Middle frontal gyrus (tissue), 1 donor: Measurements from ENCODE around the gene ZNF331.

ENCODE experiments used
- DNase-seq: peaks from one replicate; pipeline ENCODE4 v3.0.0-alpha.2; 2015; ENCODE audit warnings: low spot score; ENCODE audit errors: extremely low spot score

The ZNF331 gene

GRCh38 chr19:53626486-53626885 is 88.5 kb downstream of the ZNF331 start:
- DNase-seq: no peak

- DNase-seq: no peak
Measured at GRCh38 chr19:53626976-53627375, 89.0 kb downstream of the ZNF331 start.
